NOMO-1 treated with dmso at 0.1 percent for 144 hours (cell line): ENCODE data around the gene SEMA3F.

Source experiments
- DNase-seq: peaks from one replicate; lab custom pipeline; 2025; ENCODE audit not compliant: unreplicated experiment; lab: John Stamatoyannopoulos, UW

Gene SEMA3F

GRCh38 chr3:50155491-50155878 is 361 bp downstream of the SEMA3F start:
- DNase-seq: no peak

- DNase-seq: no peak
Measured at GRCh38 chr3:50155891-50156290, 767 bp downstream of the SEMA3F start.

- no peak for DNase-seq
Measured at GRCh38 chr3:50156549-50157493, 1.7 kb downstream of the SEMA3F start.

- no peak for DNase-seq
Measured at GRCh38 chr3:50157827-50158529, 2.9 kb downstream of the SEMA3F start.

- DNase-seq: no peak
Measured at GRCh38 chr3:50158530-50159146, 3.5 kb downstream of the SEMA3F start.

GRCh38 chr3:50160561-50160983 is 5.4 kb downstream of the SEMA3F start:
- no peak for DNase-seq

GRCh38 chr3:50161320-50161719 is 6.2 kb downstream of the SEMA3F start:
- DNase-seq: no peak

GRCh38 chr3:50162034-50162883 is 7.1 kb downstream of the SEMA3F start:
- DNase-seq: no peak

- DNase-seq: no peak
Measured at GRCh38 chr3:50163572-50164455, 8.7 kb downstream of the SEMA3F start.

GRCh38 chr3:50164481-50164880 is 9.4 kb downstream of the SEMA3F start:
- DNase-seq: no peak

- DNase-seq: no peak
Measured at GRCh38 chr3:50164984-50165909, 10.1 kb downstream of the SEMA3F start.

GRCh38 chr3:50165910-50166538 is 10.9 kb downstream of the SEMA3F start:
- no peak for DNase-seq

- DNase-seq: no peak
Measured at GRCh38 chr3:50166620-50167019, 11.5 kb downstream of the SEMA3F start.

- DNase-seq: no peak
Measured at GRCh38 chr3:50167069-50167840, 12.1 kb downstream of the SEMA3F start.

GRCh38 chr3:50167841-50168209 is 12.7 kb downstream of the SEMA3F start:
- DNase-seq: no peak

- DNase-seq: no peak
Measured at GRCh38 chr3:50168388-50168787, 13.3 kb downstream of the SEMA3F start.

GRCh38 chr3:50168791-50169190 is 13.7 kb downstream of the SEMA3F start:
- no peak for DNase-seq
